Neural progenitor cell (in vitro differentiated cells): ENCODE measurements around the gene NKPD1. TPM values are rescaled to one million over a fixed set of nuclear protein-coding genes. Genes with fewer than 3 reads are reported as not detected.

Experiments used
- DNase-seq: peaks from one replicate; pipeline ENCODE4 v3.0.0-alpha.2; 2016; ENCODE audit warnings: low spot score
- H2AFZ ChIP-seq: fragments of 200-600 bp; sonication (generic); replicated peaks from 2 replicates; pipeline ENCODE4 v1.6.1; 2016; ENCODE audit warnings: antibody characterized with exemption
- H3F3A ChIP-seq: fragments of 200-600 bp; sonication (generic); 2 replicates; pipeline ENCODE4 v1.6.1; 2016; ENCODE audit warnings: antibody characterized with exemption, low read depth
- H3K27ac ChIP-seq: fragments of 200-600 bp; sonication (generic); 2 replicates; pipeline ENCODE4 v1.5.1; 2016; ENCODE audit warnings: mild to moderate bottlenecking
- H3K27me3 ChIP-seq: fragments of 200-600 bp; sonication (generic); 2 replicates; pipeline ENCODE4 v1.6.1; 2016; ENCODE audit warnings: mild to moderate bottlenecking, moderate library complexity
- H3K36me3 ChIP-seq: fragments of 200-600 bp; sonication (generic); 2 replicates; pipeline ENCODE4 v1.5.1; 2016
- H3K4me1 ChIP-seq: fragments of 200-600 bp; sonication (generic); 2 replicates; pipeline ENCODE4 v1.6.1; 2016; ENCODE audit warnings: mixed run types
- H3K4me2 ChIP-seq: fragments of 200-600 bp; sonication (generic); 2 replicates; pipeline ENCODE4 v1.6.1; 2016
- H3K4me3 ChIP-seq: fragments of 200-600 bp; sonication (generic); 2 replicates; pipeline ENCODE4 v1.5.1; 2016
- H3K79me2 ChIP-seq: fragments of 200-600 bp; sonication (generic); 2 replicates; pipeline ENCODE4 v1.6.1; 2016; ENCODE audit warnings: low read depth
- H3K9ac ChIP-seq: fragments of 200-600 bp; sonication (generic); 2 replicates; pipeline ENCODE4 v1.6.1; 2016
- H3K9me3 ChIP-seq: fragments of 200-600 bp; sonication (generic); 2 replicates; pipeline ENCODE4 v1.5.1; 2016; ENCODE audit warnings: low read depth
- H4K20me1 ChIP-seq: fragments of 200-600 bp; sonication (generic); 2 replicates; pipeline ENCODE4 v1.6.1; 2016; ENCODE audit warnings: low read depth
- H3K27ac Mint-ChIP-seq: 3 replicates; pipeline ENCODE4 v1.8.0; 2021; ENCODE audit warnings: mixed read lengths
- H3K27me3 Mint-ChIP-seq: 2 replicates; pipeline ENCODE4 v1.8.0; 2022; ENCODE audit warnings: low read depth, mild to moderate bottlenecking, inconsistent platforms, moderate library complexity, mixed read lengths; ENCODE audit not compliant: insufficient read depth
- H3K36me3 Mint-ChIP-seq: 3 replicates; pipeline ENCODE4 v1.8.0; 2021; ENCODE audit warnings: mixed read lengths
- H3K4me1 Mint-ChIP-seq: 3 replicates; pipeline ENCODE4 v1.8.0; 2021; ENCODE audit warnings: mixed read lengths
- H3K4me3 Mint-ChIP-seq: 3 replicates; pipeline ENCODE4 v1.8.0; 2021; ENCODE audit warnings: mild to moderate bottlenecking, moderate library complexity, mixed read lengths
- H3K9me3 Mint-ChIP-seq: 3 replicates; pipeline ENCODE4 v1.8.0; 2020; ENCODE audit warnings: mixed read lengths
- EZH2 ChIP-seq: fragments of 200-600 bp; sonication (generic); IDR thresholded peaks from 2 replicates; pipeline ENCODE4 v1.6.1; 2017; ENCODE audit warnings: antibody characterized with exemption, mild to moderate bottlenecking, moderate library complexity
- EZH2phosphoT487 ChIP-seq: fragments of 200-600 bp; sonication (generic); IDR thresholded peaks from 2 replicates; pipeline ENCODE4 v1.6.1; 2017; ENCODE audit warnings: antibody characterized with exemption
- total RNA-seq: library from RNA; depleted of rRNA; stranded (reverse); fragments of >200 nt; gene quantifications from 2 replicates; pipeline ENCODE4 v1.2.3, GENCODE V29; 2015; ENCODE audit warnings: low replicate concordance
- TF ChIP-seq, protein P1 (sequence below): fragments of 200-600 bp; sonication (generic); IDR thresholded peaks from 2 replicates; pipeline ENCODE4 v1.5.1; 2017; ENCODE audit warnings: antibody characterized with exemption, mild to moderate bottlenecking

NKPD1 gene
- total RNA-seq, 1 donor from 2014 or later: 0.02 TPM

DNA sequence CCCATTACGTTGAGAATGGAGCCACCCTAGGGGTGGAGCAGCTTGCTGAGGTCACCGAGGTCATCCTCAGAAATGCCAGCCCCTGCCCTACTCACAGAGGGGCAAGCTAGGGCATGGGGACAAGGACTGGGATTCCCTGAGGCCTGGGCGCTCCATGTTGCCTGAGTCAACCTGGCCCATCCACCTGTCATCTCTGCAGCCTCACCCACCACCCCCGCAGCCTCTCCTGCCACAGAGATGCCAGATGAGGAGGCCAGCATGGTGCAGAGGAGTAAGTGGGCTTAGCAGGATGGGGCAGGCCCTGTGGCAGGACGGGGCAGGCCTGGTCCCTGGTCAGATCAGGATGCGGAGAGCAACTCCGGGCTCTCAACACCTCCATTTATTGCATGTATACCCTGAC lies 9.5 kb downstream of the NKPD1 start:
- Histone ChIP-seq H3K4me2 (no peak overlapping the region), H3K4me1 (peaks cover 10% of the 10 kb centered on the region), H3K36me3 (no peaks in the 10 kb centered on the region), H3K27me3 (peaks cover 58% of the 10 kb centered on the region), H3K79me2 (no peaks in the 10 kb centered on the region), H3K27ac (no peak overlapping the region), H3K9ac (no peak overlapping the region), H2AFZ (no peak overlapping the region), H3F3A (peaks cover 24% of the 10 kb centered on the region), H4K20me1 (peaks cover 10% of the 10 kb centered on the region), H3K9me3 (no peaks in the 10 kb centered on the region), H3K4me3 (no peak overlapping the region)
- TF ChIP-seq, protein P1, sequence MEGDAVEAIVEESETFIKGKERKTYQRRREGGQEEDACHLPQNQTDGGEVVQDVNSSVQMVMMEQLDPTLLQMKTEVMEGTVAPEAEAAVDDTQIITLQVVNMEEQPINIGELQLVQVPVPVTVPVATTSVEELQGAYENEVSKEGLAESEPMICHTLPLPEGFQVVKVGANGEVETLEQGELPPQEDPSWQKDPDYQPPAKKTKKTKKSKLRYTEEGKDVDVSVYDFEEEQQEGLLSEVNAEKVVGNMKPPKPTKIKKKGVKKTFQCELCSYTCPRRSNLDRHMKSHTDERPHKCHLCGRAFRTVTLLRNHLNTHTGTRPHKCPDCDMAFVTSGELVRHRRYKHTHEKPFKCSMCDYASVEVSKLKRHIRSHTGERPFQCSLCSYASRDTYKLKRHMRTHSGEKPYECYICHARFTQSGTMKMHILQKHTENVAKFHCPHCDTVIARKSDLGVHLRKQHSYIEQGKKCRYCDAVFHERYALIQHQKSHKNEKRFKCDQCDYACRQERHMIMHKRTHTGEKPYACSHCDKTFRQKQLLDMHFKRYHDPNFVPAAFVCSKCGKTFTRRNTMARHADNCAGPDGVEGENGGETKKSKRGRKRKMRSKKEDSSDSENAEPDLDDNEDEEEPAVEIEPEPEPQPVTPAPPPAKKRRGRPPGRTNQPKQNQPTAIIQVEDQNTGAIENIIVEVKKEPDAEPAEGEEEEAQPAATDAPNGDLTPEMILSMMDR: no peak
- TF ChIP-seq EZH2phosphoT487 (no peak), EZH2 (no peak)
- peaks cover 14% of the 10 kb centered on the region for H3K4me1 Mint-ChIP-seq
- H3K27me3 Mint-ChIP-seq: peaks cover 20% of the 10 kb centered on the region
- H3K9me3 Mint-ChIP-seq: peaks cover 2% of the 10 kb centered on the region
- no peak overlapping the region for H3K27ac Mint-ChIP-seq
- no peak for DNase-seq
- no peak overlapping the region for H3K4me3 Mint-ChIP-seq
- no peaks in the 10 kb centered on the region for H3K36me3 Mint-ChIP-seq

DNA sequence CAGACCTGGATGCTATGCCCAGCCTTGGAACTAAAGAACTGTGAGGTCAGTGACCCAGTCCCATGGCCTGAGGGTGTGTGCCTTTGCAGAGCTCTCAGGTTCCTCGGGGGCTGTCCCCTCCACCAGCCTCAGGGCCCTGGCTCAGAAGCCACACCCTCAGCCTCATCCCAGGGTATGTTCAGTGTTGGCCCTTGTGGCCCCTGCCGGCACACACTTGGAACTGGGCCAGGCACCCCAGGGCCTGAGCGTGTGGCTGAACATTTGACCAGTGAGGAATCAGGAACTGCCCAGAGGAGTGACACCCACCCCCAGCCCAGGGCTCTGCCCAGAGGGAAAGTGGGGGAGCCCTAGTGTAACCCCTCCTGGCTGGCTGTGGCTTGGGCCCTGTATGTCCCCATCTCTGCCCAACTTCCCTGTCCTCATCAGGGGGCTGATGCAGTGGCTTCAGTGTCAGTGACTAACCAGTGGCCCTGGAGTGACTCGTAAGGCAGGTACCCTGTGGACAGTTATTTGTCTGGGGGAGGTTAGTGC lies 10.0 kb downstream of the NKPD1 start:
- Histone ChIP-seq H4K20me1 (peaks cover 10% of the 10 kb centered on the region), H2AFZ (no peak overlapping the region), H3F3A (peaks cover 24% of the 10 kb centered on the region), H3K9ac (no peak overlapping the region), H3K9me3 (no peaks in the 10 kb centered on the region), H3K79me2 (no peaks in the 10 kb centered on the region), H3K4me1 (peaks cover 5% of the 10 kb centered on the region), H3K27me3 (peaks cover 53% of the 10 kb centered on the region), H3K4me3 (no peak overlapping the region), H3K4me2 (no peak overlapping the region), H3K36me3 (no peaks in the 10 kb centered on the region), H3K27ac (no peak overlapping the region)
- TF ChIP-seq, protein P1: no peak
- TF ChIP-seq EZH2phosphoT487 (no peak), EZH2 (no peak)
- DNase-seq: no peak
- no peak overlapping the region for H3K27ac Mint-ChIP-seq
- peaks cover 2% of the 10 kb centered on the region for H3K9me3 Mint-ChIP-seq
- H3K4me1 Mint-ChIP-seq: peaks cover 11% of the 10 kb centered on the region
- no peak overlapping the region for H3K4me3 Mint-ChIP-seq
- H3K36me3 Mint-ChIP-seq: no peaks in the 10 kb centered on the region
- peaks cover 20% of the 10 kb centered on the region for H3K27me3 Mint-ChIP-seq

DNA sequence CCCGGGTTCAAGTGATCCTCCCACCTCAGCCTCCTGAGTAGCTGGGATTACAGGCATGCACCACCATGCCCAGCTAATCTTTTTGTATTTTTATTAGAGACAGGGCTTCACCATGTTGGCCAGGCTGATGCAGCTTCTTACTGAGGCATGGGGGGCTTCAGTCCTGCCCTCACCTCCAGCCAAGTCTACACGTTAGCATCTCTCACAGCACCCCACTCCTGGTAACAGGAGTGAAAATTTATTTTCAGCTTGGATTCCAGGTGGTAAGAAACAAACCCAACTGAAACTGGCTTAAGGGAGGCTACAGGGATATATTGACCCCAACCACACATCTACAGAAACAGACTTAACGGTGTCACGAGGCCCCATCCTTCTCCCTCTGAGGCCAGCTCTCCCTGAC lies 10.6 kb downstream of the NKPD1 start:
- H3K36me3 ChIP-seq: no peaks in the 10 kb centered on the region
- H3K27ac Mint-ChIP-seq: no peak overlapping the region

More for the DNA sequence above, 10.6 kb downstream of the NKPD1 start:
- no peak overlapping the region for H3K4me3 Mint-ChIP-seq
- H4K20me1 ChIP-seq: peaks cover 10% of the 10 kb centered on the region
- H3K79me2 ChIP-seq: no peaks in the 10 kb centered on the region
- no peak overlapping the region for H3K4me2 ChIP-seq
- DNase-seq: no peak
- H3K27me3 Mint-ChIP-seq: peaks cover 20% of the 10 kb centered on the region
- peaks cover 24% of the 10 kb centered on the region for H3F3A ChIP-seq
- no peak overlapping the region for H3K27ac ChIP-seq
- no peak overlapping the region for H2AFZ ChIP-seq
- H3K4me1 ChIP-seq: peaks cover 5% of the 10 kb centered on the region
- no peaks in the 10 kb centered on the region for H3K36me3 Mint-ChIP-seq
- H3K4me1 Mint-ChIP-seq: peaks cover 9% of the 10 kb centered on the region
- peaks cover 2% of the 10 kb centered on the region for H3K9me3 Mint-ChIP-seq
- H3K9me3 ChIP-seq: no peaks in the 10 kb centered on the region
- H3K4me3 ChIP-seq: no peak overlapping the region
- H3K27me3 ChIP-seq: peaks cover 47% of the 10 kb centered on the region
- no peak overlapping the region for H3K9ac ChIP-seq
- TF ChIP-seq EZH2phosphoT487 (no peak), EZH2 (no peak)
- TF ChIP-seq, protein P1: no peak
